SK-N-SH treated with all-trans-retinoic acid at 6 μM for 48 hours (cell line): Measurements from ENCODE around the gene FHDC1.

Source experiments
- ATAC-seq: fragments of 200-7000 bp; cut with Tn5 transposase; 3 replicates; pipeline ENCODE4 v1.9.1; 2020; ENCODE audit warnings: mild to moderate bottlenecking, moderate library complexity
- ARNTL ChIP-seq: fragments of 450-650 bp; formaldehyde crosslinking; IDR thresholded peaks from 2 replicates; pipeline ENCODE4 v1.5.0; 2020; ENCODE audit warnings: low read depth, mild to moderate bottlenecking, moderate library complexity, borderline replicate concordance
- CREB5 ChIP-seq: fragments of 250-450 bp; sonication (Bioruptor Pico); IDR thresholded peaks from 2 replicates; pipeline ENCODE4 v1.5.1; 2020; ENCODE audit warnings: low read depth, mild to moderate bottlenecking, moderate library complexity
- CSDC2 ChIP-seq: fragments of 250-450 bp; sonication (Bioruptor Pico); IDR thresholded peaks from 2 replicates; pipeline ENCODE4 v1.5.0; 2020; ENCODE audit warnings: mild to moderate bottlenecking, moderate library complexity
- CSRNP3 ChIP-seq: fragments of 250-450 bp; sonication (Bioruptor Pico); IDR thresholded peaks from 2 replicates; pipeline ENCODE4 v1.5.1; 2021; ENCODE audit warnings: mild to moderate bottlenecking, moderate library complexity
- ESRRG ChIP-seq: fragments of 250-450 bp; sonication (Bioruptor Pico); IDR thresholded peaks from 2 replicates; pipeline ENCODE4 v1.6.1; 2021; ENCODE audit warnings: mild to moderate bottlenecking
- GLIS3 ChIP-seq: fragments of 250-450 bp; sonication (Bioruptor Pico); IDR thresholded peaks from 2 replicates; pipeline ENCODE4 v1.5.0; 2020; ENCODE audit warnings: mild to moderate bottlenecking, moderate library complexity
- OSR1 ChIP-seq: fragments of 250-450 bp; sonication (Bioruptor Pico); IDR thresholded peaks from 2 replicates; pipeline ENCODE4 v1.8.0; 2022; ENCODE audit warnings: moderate library complexity, mild to moderate bottlenecking, inconsistent platforms
- POU6F1 ChIP-seq: fragments of 250-450 bp; sonication (Bioruptor Pico); IDR thresholded peaks from 2 replicates; pipeline ENCODE4 v1.8.0; 2021; ENCODE audit warnings: low read depth, mild to moderate bottlenecking, moderate library complexity, borderline replicate concordance
- PPARA ChIP-seq: fragments of 250-450 bp; sonication (Bioruptor Pico); IDR thresholded peaks from 2 replicates; pipeline ENCODE4 v1.5.0; 2020; ENCODE audit warnings: mild to moderate bottlenecking, borderline replicate concordance
- RARB ChIP-seq: fragments of 250-450 bp; sonication (Bioruptor Pico); IDR thresholded peaks from 2 replicates; pipeline ENCODE4 v1.8.0; 2021; ENCODE audit warnings: mild to moderate bottlenecking, moderate library complexity
- SNAI2 ChIP-seq: fragments of 250-450 bp; sonication (Bioruptor Pico); IDR thresholded peaks from 2 replicates; pipeline ENCODE4 v1.5.0; 2020; ENCODE audit warnings: mild to moderate bottlenecking, moderate library complexity
- TCF4 ChIP-seq: fragments of 250-450 bp; sonication (Bioruptor Pico); IDR thresholded peaks from 2 replicates; pipeline ENCODE4 v1.8.0; 2021; ENCODE audit warnings: mild to moderate bottlenecking, moderate library complexity, borderline replicate concordance
- TOX ChIP-seq: fragments of 250-450 bp; sonication (Bioruptor Pico); IDR thresholded peaks from 2 replicates; pipeline ENCODE4 v1.8.0; 2021; ENCODE audit warnings: mild to moderate bottlenecking, moderate library complexity, borderline replicate concordance
- ZFP3 ChIP-seq: fragments of 250-450 bp; sonication (Bioruptor Pico); IDR thresholded peaks from 2 replicates; pipeline ENCODE4 v1.5.0; 2020; ENCODE audit warnings: mild to moderate bottlenecking, moderate library complexity
- ZFP30 ChIP-seq: fragments of 450-650 bp; formaldehyde crosslinking; IDR thresholded peaks from 2 replicates; pipeline ENCODE4 v1.5.0; 2022; ENCODE audit warnings: mild to moderate bottlenecking, moderate library complexity
- ZNF565 ChIP-seq: fragments of 450-650 bp; formaldehyde crosslinking; conservative IDR thresholded peaks from 2 replicates; pipeline ENCODE4 v1.5.0; 2020; ENCODE audit warnings: low read depth, mild to moderate bottlenecking, moderate library complexity
- ZNF70 ChIP-seq: fragments of 450-650 bp; formaldehyde crosslinking; IDR thresholded peaks from 2 replicates; pipeline ENCODE4 v1.5.0; 2020; ENCODE audit warnings: mild to moderate bottlenecking, moderate library complexity
- ZNF8 ChIP-seq: fragments of 450-650 bp; formaldehyde crosslinking; IDR thresholded peaks from 2 replicates; pipeline ENCODE4 v1.5.0; 2020; ENCODE audit warnings: mild to moderate bottlenecking, moderate library complexity
- TF ChIP-seq, protein P1 (sequence below): fragments of 250-450 bp; sonication (Bioruptor Pico); IDR thresholded peaks from 2 replicates; pipeline ENCODE4 v1.5.0; 2020; ENCODE audit warnings: mild to moderate bottlenecking, moderate library complexity
- TF ChIP-seq, protein P2 (sequence below): fragments of 250-450 bp; sonication (Bioruptor Pico); IDR thresholded peaks from 2 replicates; pipeline ENCODE4 v1.8.0; 2020; ENCODE audit warnings: mild to moderate bottlenecking, moderate library complexity, borderline replicate concordance

Gene FHDC1

GRCh38 chr4:153025406-153025805, 89.3 kb downstream of the FHDC1 start (continued):
- TF ChIP-seq, protein P1, sequence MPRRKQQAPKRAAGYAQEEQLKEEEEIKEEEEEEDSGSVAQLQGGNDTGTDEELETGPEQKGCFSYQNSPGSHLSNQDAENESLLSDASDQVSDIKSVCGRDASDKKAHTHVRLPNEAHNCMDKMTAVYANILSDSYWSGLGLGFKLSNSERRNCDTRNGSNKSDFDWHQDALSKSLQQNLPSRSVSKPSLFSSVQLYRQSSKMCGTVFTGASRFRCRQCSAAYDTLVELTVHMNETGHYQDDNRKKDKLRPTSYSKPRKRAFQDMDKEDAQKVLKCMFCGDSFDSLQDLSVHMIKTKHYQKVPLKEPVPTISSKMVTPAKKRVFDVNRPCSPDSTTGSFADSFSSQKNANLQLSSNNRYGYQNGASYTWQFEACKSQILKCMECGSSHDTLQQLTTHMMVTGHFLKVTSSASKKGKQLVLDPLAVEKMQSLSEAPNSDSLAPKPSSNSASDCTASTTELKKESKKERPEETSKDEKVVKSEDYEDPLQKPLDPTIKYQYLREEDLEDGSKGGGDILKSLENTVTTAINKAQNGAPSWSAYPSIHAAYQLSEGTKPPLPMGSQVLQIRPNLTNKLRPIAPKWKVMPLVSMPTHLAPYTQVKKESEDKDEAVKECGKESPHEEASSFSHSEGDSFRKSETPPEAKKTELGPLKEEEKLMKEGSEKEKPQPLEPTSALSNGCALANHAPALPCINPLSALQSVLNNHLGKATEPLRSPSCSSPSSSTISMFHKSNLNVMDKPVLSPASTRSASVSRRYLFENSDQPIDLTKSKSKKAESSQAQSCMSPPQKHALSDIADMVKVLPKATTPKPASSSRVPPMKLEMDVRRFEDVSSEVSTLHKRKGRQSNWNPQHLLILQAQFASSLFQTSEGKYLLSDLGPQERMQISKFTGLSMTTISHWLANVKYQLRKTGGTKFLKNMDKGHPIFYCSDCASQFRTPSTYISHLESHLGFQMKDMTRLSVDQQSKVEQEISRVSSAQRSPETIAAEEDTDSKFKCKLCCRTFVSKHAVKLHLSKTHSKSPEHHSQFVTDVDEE, result no peak
- no peak for TF ChIP-seq ZNF565 (CRISPR knock-in tag)

DNA sequence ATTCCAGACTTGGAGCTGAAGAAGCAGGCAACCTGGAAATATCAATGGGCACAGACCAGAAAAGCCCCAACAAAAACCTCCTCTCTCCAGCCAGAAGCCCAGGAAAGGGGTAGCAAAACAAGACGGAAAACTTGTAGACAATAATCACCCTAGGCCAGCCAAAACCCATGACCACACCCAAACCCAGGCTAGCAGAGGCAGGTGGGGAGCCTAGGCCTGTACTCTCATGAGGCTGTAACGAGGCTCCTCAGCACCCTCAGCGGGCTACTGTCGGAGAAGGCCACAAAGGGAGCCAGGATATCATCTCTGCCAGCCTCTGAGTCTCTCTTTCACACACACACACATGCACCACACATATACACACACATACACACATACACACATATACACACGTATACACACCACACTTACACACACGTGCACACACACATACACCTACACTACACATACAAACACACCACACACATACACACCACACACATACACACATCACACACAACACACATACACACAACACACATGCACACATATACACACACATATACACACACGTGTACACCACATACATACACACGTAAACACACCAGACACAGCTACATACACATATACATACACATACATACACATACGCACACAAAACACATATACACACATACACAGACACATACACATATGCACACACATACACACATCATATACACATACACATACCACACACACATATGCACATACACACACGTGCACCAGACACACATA, 90.6 kb downstream of the FHDC1 start:
- TF ChIP-seq PPARA (no peak), POU6F1 (no peak), ARNTL (CRISPR knock-in tag) (no peak), ZNF70 (CRISPR knock-in tag) (no peak), TOX (no peak), CREB5 (CRISPR knock-in tag) (no peak), RARB (CRISPR knock-in tag) (no peak), ZFP3 (no peak), TCF4 (CRISPR knock-in tag) (no peak), GLIS3 (no peak), SNAI2 (CRISPR knock-in tag) (no peak), ZFP30 (CRISPR knock-in tag) (no peak), OSR1 (CRISPR knock-in tag) (no peak), CSRNP3 (CRISPR knock-in tag) (no peak), ZNF8 (CRISPR knock-in tag) (no peak), ESRRG (CRISPR knock-in tag) (no peak), CSDC2 (CRISPR knock-in tag) (no peak), ZNF565 (CRISPR knock-in tag) (no peak)
- TF ChIP-seq, protein P1, result no peak
- TF ChIP-seq, protein P2, sequence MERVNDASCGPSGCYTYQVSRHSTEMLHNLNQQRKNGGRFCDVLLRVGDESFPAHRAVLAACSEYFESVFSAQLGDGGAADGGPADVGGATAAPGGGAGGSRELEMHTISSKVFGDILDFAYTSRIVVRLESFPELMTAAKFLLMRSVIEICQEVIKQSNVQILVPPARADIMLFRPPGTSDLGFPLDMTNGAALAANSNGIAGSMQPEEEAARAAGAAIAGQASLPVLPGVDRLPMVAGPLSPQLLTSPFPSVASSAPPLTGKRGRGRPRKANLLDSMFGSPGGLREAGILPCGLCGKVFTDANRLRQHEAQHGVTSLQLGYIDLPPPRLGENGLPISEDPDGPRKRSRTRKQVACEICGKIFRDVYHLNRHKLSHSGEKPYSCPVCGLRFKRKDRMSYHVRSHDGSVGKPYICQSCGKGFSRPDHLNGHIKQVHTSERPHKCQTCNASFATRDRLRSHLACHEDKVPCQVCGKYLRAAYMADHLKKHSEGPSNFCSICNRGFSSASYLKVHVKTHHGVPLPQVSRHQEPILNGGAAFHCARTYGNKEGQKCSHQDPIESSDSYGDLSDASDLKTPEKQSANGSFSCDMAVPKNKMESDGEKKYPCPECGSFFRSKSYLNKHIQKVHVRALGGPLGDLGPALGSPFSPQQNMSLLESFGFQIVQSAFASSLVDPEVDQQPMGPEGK, result no peak
- no peak for ATAC-seq
